ENCODE results near the gene GDF10.

Gene GDF10

GRCh38 chr10:47359626-47360418, 59.8 kb downstream of the GDF10 start:
- no peaks in the 10 kb centered on the region for H3K9me3 Mint-ChIP-seq
- H3K4me1 Mint-ChIP-seq = no peaks in the 10 kb centered on the region
- no peak overlapping the region for H3K4me3 Mint-ChIP-seq
- ATAC-seq (replicated peaks) = no peak
- no peak for DNase-seq
- no peak overlapping the region for H3K27ac Mint-ChIP-seq
- peaks cover 0 to 3% of the 10 kb centered on the region in 2 donors for H3K27me3 Mint-ChIP-seq
- H3K36me3 Mint-ChIP-seq = no peaks in the 10 kb centered on the region

- Mint-ChIP-seq H3K27me3 (peaks cover 0 to 7% of the 10 kb centered on the region in 2 donors), H3K36me3 (no peaks in the 10 kb centered on the region), H3K4me1 (no peaks in the 10 kb centered on the region), H3K4me3 (no peak overlapping the region), H3K27ac (no peak overlapping the region), H3K9me3 (no peaks in the 10 kb centered on the region)
- no peak for ATAC-seq (replicated peaks)
- DNase-seq = no peak
These were observed 60.5 kb downstream of the GDF10 start for GRCh38 chr10:47360419-47361040.

GRCh38 chr10:47361293-47361692, 61.3 kb downstream of the GDF10 start:
- DNase-seq = no peak

GRCh38 chr10:47362199-47362598, 62.2 kb downstream of the GDF10 start:
- Mint-ChIP-seq H3K9me3 (no peaks in the 10 kb centered on the region), H3K27ac (no peak overlapping the region), H3K36me3 (no peaks in the 10 kb centered on the region), H3K27me3 (peaks cover 0 to 7% of the 10 kb centered on the region in 2 donors), H3K4me1 (no peaks in the 10 kb centered on the region), H3K4me3 (no peak overlapping the region)
- DNase-seq (no peak), ATAC-seq (replicated peaks) (no peak)

More at GRCh38 chr10:47361293-47361692, 61.3 kb downstream of the GDF10 start:
- Mint-ChIP-seq H3K36me3 (no peaks in the 10 kb centered on the region), H3K4me1 (no peaks in the 10 kb centered on the region), H3K27me3 (peaks cover 0 to 7% of the 10 kb centered on the region in 2 donors), H3K9me3 (no peaks in the 10 kb centered on the region), H3K4me3 (no peak overlapping the region), H3K27ac (no peak overlapping the region)
- ATAC-seq (replicated peaks) = peak; percentile 38 to 42
